ENCODE results near the gene ARHGAP10.

Gene ARHGAP10

GRCh38 chr4:147808447-147808846 is 76.6 kb downstream of the ARHGAP10 start:
- no peak for TF ChIP-seq CTCF (IDR thresholded peaks at IDR 0.05)
- no peaks in the 10 kb centered on the region for H3K27me3 ChIP-seq
- H3K9me3 ChIP-seq = no peaks in the 10 kb centered on the region
- no peaks in the 10 kb centered on the region for H3K4me1 ChIP-seq (ENCODE audit: control insufficient read depth in 1 of 2, insufficient read depth in 1 of 2, low read depth in 1 of 2, low read length in 1 of 2)
- H3K27ac ChIP-seq = no peak overlapping the region
- H3K36me3 ChIP-seq = no peaks in the 10 kb centered on the region
- no peak overlapping the region for H3K4me3 ChIP-seq (ENCODE audit: low read depth in 1 of 2, low read length in 1 of 2)

- Histone ChIP-seq H3K27ac (no peak overlapping the region), H3K27me3 (no peaks in the 10 kb centered on the region), H3K4me1 (ENCODE audit: control insufficient read depth in 1 of 2, insufficient read depth in 1 of 2, low read depth in 1 of 2, low read length in 1 of 2) (no peaks in the 10 kb centered on the region), H3K36me3 (no peaks in the 10 kb centered on the region), H3K4me3 (ENCODE audit: low read depth in 1 of 2, low read length in 1 of 2) (no peak overlapping the region), H3K9me3 (no peaks in the 10 kb centered on the region)
- no peak for TF ChIP-seq CTCF (IDR thresholded peaks at IDR 0.05)
These were observed 77.3 kb downstream of the ARHGAP10 start for GRCh38 chr4:147809211-147809610.

- Histone ChIP-seq H3K9me3 (no peaks in the 10 kb centered on the region), H3K36me3 (no peaks in the 10 kb centered on the region), H3K4me1 (ENCODE audit: control insufficient read depth in 1 of 2, insufficient read depth in 1 of 2, low read depth in 1 of 2, low read length in 1 of 2) (peaks cover 8 to 14% of the 10 kb centered on the region in 2 experiments), H3K27ac (no peak overlapping the region), H3K4me3 (ENCODE audit: low read depth in 1 of 2, low read length in 1 of 2) (no peak overlapping the region), H3K27me3 (no peaks in the 10 kb centered on the region)
- TF ChIP-seq CTCF (IDR thresholded peaks at IDR 0.05) = no peak
These were observed 80.0 kb downstream of the ARHGAP10 start for GRCh38 chr4:147811878-147812277.

- no peaks in the 10 kb centered on the region for H3K9me3 ChIP-seq
- H3K36me3 ChIP-seq = no peaks in the 10 kb centered on the region
- no peak overlapping the region for H3K4me3 ChIP-seq (ENCODE audit: low read depth in 1 of 2, low read length in 1 of 2)
- no peak overlapping the region for H3K27ac ChIP-seq
- no peak for TF ChIP-seq CTCF (IDR thresholded peaks at IDR 0.05)
- peaks cover 8 to 14% of the 10 kb centered on the region in 2 experiments for H3K4me1 ChIP-seq (ENCODE audit: control insufficient read depth in 1 of 2, insufficient read depth in 1 of 2, low read depth in 1 of 2, low read length in 1 of 2)
- no peaks in the 10 kb centered on the region for H3K27me3 ChIP-seq
These were observed 81.4 kb downstream of the ARHGAP10 start for GRCh38 chr4:147813109-147813773.

- Histone ChIP-seq H3K4me1 (ENCODE audit: control insufficient read depth in 1 of 2, insufficient read depth in 1 of 2, low read depth in 1 of 2, low read length in 1 of 2) (peaks cover 8 to 14% of the 10 kb centered on the region in 2 experiments), H3K27ac (no peak overlapping the region), H3K27me3 (no peaks in the 10 kb centered on the region), H3K9me3 (no peaks in the 10 kb centered on the region), H3K36me3 (no peaks in the 10 kb centered on the region), H3K4me3 (ENCODE audit: low read depth in 1 of 2, low read length in 1 of 2) (no peak overlapping the region)
- no peak for TF ChIP-seq CTCF (IDR thresholded peaks at IDR 0.05)
These were observed 82.1 kb downstream of the ARHGAP10 start for GRCh38 chr4:147813973-147814372.

All from neutrophil (primary cell).